HG03280 (cell line): ENCODE data around the gene RFC4.
"Not testable (repeated sequence)": the region's sequence is repeated elsewhere in the genome, so short reads cannot be mapped to it uniquely, and the experiment has no call there.

ENCODE experiments used
- ATAC-seq: cut with Tn5 transposase; IDR thresholded peaks from one replicate; pipeline ENCODE4 v1.9.1; 2021; ENCODE audit warnings: mild to moderate bottlenecking, moderate library complexity; ENCODE audit not compliant: unreplicated experiment

RFC4 gene, protein sequence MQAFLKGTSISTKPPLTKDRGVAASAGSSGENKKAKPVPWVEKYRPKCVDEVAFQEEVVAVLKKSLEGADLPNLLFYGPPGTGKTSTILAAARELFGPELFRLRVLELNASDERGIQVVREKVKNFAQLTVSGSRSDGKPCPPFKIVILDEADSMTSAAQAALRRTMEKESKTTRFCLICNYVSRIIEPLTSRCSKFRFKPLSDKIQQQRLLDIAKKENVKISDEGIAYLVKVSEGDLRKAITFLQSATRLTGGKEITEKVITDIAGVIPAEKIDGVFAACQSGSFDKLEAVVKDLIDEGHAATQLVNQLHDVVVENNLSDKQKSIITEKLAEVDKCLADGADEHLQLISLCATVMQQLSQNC

DNA sequence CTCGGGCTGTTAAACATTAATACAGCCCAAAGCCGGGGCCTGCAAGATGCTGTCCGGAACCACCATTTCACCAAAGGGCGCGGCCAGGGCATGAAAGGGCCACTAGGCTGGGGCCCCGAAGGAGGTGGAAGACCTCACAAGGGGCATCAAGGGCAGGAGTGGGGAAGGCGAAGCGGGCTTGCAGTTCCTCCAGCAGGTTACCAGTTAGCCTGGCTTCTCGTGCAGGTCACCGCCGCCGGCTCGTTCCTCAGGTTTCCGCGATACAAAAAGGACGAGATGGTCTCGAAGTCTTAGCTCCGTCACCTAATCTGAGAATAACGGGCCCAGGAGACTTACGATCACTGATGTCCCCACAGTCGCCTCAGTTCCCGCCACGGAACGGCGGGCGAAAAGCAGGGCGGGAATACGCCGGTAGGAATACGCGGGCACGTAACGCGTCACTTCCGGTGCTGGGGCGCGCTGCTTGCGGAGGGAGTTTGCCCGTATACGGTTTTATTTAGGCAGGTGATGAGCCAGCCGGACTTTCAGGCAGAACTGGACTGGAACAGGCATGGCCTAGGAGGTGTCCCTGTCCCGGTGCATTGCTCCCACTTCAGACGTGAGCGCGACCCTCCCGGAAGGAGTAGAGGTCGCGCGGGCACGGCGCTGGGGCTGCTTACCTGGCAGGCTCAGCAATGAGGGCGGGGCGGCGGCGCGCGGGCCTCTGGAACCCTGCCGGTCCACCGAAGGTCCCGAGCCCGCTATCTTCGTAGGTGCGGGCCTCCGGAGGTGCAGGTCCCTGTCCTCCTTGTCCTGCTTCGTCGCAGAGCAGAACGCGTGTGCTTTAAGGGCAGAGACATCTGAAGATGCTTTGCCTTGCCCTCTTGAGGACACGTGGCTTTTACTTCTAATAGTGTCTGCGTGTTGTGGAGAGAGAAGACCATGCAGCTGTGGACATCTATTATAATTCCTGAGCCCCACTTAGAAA is at the start of gene RFC4:
Gene RFC4, minus strand, starts transcription at position 394 of the 967 bp plus-strand sequence. CDS start 1,769 bp downstream, outside the sequence.
- peak; percentile 89 for ATAC-seq

DNA sequence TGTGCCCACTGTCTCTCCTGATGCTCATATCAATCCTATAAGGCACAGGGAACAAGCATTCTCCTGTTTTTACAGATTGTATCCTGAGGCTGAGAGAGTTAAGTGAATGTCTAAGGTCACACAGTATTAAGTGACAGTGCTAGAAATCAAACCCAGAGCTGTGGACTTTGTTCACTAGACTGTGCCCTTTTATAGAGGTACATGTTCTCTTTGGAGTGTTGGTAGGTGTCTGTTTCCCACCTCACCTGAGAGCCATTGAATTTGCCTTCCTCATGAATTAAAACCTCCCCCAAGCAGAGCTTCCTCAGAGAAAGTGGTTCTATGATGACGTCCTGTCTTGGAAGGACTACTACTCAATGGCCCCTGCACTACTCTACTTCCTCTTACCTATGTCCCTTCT is 48.7 kb upstream of the RFC4 start:
- ATAC-seq = no peak

DNA sequence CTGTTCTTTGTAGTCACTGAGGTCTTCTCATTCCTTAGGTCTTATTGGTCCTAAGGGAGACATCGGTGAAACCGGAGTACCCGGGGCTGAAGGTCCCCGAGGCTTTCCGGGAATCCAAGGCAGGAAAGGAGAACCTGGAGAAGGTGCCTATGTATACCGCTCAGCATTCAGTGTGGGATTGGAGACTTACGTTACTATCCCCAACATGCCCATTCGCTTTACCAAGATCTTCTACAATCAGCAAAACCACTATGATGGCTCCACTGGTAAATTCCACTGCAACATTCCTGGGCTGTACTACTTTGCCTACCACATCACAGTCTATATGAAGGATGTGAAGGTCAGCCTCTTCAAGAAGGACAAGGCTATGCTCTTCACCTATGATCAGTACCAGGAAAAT is 47.9 kb upstream of the RFC4 start:
- ATAC-seq = no peak

DNA sequence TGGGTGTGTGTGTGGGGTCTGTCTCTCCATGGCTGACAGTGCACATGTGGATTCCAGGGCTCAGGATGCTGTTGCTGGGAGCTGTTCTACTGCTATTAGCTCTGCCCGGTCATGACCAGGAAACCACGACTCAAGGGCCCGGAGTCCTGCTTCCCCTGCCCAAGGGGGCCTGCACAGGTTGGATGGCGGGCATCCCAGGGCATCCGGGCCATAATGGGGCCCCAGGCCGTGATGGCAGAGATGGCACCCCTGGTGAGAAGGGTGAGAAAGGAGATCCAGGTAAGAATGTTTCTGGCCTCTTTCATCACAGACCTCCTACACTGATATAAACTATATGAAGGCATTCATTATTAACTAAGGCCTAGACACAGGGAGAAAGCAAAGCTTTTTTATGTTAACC is 46.7 kb upstream of the RFC4 start:
- ATAC-seq = no peak

DNA sequence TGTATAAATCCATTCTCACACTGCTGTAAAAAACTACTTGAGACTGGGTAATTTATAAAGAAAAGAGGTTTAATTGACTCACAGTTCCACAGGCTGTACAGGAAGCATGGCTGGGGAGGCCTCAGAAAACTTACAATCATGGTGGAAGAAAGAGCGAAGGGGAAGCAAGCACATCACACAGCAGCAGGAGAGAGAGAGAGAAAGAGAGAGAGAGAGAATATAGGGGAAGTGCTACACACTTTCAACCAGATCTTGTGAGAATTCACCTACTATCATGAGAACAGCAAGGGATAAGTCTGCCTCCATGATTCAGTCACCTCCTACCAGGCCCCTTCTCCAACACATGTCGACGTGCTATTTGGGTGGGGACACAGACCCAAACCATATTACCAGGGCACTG is 45.6 kb upstream of the RFC4 start:
- ATAC-seq = not testable (repeated sequence)

DNA sequence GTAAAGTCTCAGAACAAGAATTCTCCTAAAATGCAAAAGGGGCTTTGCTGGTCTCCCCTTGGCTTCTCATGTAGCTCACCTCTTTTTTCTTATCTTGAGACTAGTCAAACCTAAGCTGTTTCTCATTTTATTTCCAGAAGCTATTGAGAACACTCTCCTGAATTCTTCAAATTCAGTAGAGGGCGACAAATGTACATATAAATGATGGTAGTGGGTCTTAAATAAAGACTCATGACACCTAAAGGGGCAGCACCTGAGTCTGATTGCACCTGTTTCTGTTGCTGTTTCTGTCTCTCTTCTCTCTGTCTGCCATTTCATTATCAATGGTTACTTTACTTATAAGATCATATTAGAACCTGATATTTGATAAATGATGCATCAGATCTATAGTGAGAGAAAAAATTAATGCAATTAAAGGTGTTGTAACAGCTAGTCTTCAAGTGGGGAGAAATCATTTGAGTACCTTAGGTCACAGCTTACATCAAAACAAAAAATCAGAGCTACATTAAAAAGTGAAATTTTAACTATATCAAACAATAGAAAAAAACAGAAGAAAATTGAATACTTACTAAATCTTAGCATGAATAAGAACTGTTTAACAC is 43.2 kb upstream of the RFC4 start:
- ATAC-seq = peak; percentile 70

DNA sequence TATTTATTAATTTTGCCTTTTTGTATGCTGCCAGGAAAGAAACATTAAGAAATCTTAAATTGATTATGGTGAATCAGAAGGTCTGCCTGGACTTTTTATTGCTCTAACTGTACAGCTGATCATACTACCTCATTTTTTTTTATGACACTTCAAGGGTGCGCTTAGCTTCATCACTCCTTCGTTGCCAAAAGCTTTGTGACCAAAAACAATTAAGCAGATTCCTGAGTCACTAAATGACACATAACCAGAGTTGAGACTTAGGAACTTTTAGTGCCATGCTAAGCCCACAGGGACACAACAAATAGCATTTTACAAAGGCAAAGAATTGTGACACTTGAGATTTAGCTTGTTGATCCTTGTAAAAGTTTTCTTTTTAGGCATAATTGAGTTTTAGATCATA is 41.2 kb upstream of the RFC4 start:
- no peak for ATAC-seq

DNA sequence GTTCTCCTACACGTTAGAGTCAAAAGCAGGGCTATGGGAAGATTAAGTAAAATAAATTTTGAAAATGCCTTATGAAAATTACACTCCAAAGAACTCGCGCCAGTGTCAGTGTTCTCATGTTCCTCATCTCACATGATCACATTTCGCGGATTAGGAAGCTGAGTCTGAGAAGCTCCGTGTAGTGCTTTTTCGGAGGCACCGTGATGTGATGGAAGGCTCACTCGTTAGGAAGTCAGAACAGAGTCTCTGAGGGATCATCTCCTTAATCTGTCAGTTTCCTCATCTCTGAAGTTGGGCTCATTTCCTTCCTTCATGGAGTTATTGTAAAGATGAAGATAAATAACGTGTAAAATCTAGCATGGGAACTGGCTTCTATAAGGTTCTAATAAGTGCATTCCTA is 39.5 kb upstream of the RFC4 start:
- no peak for ATAC-seq

DNA sequence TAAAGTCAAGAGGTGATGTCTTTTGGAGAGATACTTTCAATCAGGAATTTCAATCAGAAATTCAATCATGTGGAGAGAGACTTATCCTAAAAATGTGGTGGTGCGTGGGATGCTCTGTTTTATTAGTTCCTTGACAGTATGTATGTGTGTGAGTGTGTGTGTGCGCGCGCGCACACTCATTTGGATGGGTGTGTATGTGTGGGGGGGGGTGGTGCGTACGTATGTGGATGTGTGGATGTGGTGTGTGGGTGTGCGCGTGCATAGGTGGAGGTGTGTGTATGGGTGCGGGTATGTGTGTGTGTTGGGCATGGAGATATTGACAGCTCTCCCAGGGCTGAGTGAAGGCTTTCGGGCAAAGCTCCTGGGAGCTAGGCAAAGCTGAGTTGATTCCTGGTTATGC is 38.6 kb upstream of the RFC4 start:
- ATAC-seq = no peak

DNA sequence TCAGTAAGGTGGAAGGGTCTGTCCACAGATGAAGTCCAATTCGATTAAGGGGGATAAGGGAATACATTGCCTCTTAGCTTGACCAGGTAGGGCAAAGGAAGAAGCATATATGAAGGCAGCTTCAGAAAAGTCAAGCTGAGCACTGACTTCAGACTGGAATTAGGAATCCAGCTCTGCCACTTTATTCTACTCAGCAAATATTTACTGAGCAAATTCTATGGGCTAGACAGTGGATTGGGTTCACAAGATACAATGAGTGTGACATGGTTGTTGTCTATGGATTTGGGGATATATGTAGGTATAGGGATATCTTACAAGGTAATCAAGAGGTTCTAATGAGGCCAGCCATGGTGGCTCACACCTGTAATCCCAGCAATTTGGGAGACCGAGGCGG is 36.8 kb upstream of the RFC4 start:
- no peak for ATAC-seq

DNA sequence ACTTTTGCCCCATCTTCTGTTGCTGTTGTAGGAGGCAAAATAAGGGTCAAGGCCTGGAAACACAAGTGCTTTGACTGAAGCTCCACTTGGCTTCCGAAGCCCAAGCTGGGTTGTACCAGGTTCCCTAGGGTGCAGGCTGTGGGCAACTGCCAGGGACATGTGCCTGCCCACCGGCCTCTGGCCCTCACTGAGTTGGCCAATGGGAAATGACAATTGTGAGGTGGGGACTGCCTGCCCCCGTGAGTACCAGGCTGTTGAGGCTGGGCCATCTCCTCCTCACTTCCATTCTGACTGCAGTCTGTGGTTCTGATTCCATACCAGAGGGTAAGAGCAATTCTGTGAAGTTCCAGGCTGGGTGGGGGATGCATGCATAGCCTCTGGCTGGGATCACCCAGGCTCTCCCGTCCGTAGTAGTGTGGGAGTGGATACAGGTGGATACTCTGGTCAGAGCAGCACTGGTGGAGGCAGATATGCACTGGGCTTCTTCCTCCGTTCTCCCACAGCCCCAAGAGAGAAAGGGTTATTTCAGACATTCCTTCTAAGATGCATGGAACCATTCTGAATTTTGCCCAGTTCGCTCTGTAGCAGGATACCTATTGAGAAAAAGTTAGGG is 36.2 kb upstream of the RFC4 start, which contains the start of gene ADIPOQ:
Gene ADIPOQ, plus strand, starts transcription at position 285 of the 613 bp plus-strand sequence. CDS start 10,349 bp downstream, outside the sequence.
- no peak for ATAC-seq

DNA sequence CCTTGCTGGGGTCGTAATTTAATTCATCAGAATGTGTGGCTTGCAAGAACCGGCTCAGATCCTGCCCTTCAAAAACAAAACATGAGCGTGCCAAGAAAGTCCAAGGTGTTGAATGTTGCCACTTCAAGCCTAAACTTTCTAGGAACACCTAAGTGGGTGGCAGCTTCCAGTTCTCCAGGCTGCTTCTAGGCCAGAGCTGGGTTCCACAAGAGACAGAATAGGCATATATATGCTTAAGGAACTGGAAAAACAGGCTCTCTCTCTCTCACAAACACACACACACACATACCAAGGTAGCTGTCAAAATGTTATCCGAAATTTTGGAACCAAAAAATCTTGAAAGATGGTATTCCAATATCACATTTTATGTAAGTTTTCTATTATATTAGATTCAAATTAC is 35.3 kb upstream of the RFC4 start:
- ATAC-seq = no peak

DNA sequence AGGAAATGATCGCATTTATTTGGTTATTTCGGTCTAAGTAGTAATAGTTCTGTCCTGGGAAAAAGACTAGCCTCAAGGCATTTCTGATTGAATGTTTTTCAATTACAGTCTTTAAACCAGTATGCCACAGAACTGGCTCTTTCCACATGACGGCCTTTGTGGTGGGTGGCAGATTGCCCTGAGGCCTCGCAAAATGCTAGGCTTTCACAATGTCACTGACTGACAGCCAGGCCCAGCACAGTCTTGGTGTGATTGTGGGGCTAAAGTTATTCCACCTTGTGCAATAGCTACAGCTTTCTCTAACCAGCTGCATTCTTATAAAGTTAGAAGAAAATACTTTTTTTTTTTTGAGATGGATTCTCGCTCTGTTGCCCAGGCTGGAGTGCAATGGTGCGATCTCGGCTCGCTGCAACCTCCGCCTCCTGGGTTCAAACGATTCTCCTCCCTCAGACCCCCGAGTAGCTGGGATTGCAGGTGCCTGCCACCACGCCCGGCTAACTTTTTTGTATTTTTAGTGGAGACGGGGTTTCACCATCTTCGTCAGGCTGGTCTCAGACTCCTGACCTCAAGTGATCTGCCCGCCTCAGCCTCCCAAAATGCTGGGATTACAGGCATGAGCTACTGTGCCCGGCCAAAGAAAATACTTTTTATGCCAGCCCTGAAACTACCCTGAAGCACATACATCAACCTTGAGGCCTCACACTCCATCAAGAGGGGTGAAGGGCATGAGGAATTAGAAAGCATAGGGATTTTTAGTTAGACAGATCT is 33.8 kb upstream of the RFC4 start:
- no peak for ATAC-seq

DNA sequence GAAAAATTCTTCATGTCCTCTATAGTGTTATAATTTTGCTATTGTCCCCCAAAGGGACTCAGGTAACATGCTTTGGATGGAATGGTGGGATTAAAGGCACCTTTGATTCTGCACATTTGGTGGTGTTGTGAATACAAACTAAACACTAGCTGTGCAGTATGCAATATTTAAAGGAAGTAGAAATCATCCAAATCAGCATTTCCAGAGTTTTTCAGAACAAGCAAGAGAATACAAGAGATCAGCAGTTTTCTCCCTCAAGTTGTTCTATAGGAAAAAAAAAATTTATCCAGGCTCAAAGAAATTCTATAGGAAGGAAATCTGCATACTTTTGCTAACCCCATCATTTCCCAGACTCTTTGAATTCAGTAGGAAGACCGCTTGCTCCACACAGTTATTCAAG is 26.0 kb upstream of the RFC4 start:
- ATAC-seq = no peak

DNA sequence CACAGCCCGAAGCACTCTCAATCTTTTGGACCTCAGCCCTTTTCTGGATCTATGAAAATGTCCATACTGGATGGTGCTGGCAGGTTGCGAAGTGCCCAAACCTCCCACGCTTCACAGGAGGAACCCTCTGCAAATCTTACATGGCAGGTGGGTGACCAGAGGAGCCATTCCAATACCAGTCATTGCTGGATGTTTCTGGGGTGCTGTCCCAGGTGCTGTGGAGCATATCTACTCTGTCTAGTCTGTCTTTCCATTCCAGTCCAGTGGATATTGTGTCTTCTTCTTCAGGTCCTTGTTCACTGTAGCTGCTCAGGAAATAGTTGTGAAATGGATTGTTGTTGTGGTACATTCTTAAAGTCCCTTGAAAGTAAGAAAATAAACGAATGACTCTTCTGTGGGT is 25.5 kb upstream of the RFC4 start:
- no peak for ATAC-seq

DNA sequence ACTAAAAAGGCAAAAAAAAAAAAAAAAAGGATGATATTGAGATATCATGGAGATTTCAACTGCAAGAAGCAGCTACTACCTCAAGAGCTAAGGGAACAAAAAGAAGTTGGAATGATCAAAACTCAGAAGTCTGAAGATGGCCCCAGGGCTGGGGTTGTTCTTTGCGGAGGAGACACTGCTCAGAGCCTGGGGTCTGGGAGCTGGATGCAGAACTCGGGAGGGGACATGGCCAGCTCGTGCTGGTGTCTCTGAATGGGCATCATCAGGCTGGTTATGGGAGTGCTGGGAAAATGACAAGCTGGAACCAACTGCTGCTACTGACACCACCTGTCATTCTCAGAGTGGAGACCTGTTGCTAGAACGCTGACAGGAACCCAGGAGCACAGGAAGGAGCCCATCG is 22.1 kb upstream of the RFC4 start:
- no peak for ATAC-seq

DNA sequence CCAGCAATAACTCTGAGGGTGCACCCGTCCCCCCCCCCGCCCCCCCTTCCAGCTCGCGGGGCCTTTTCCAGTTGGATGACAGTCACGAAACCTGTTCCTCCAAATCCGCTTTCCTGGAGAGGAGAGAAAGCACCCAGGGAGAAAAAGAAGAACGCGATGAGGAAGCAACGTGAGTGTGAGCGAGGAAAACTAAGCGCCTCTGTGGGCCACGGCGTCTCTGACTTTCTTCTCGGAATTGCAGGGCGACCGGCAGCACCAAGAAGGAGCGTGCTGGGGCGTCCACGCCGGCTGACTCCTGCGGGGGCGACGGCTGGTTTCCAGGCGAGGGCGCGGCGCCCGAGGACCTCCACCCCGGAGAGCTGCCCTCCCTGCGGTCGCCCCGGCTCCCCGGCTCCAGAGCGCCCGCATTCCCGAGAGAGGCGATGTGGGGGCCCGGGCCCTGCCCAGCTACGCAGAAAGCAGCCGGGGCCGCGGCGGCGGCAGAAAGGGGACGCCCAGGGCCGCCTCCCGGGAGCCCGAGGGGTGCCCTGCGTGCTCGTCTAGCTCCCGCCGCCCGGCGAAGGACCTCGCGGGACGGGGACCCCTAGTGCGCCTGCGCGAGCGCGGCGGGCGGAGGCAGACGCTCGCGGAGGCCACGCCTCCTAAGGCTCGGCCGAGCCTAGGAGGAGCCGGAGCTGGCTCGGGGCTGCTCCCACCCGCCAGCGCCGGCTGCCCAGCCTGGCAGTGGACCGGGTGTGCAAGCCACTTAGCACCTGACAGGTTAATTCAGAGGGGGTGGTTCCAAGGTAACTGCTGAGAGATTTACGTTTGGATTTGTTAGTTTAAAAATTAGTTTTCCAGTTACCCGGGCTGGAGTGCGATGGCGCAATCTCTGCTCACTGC is 20.9 kb upstream of the RFC4 start:
- ATAC-seq = peak; percentile 97

DNA sequence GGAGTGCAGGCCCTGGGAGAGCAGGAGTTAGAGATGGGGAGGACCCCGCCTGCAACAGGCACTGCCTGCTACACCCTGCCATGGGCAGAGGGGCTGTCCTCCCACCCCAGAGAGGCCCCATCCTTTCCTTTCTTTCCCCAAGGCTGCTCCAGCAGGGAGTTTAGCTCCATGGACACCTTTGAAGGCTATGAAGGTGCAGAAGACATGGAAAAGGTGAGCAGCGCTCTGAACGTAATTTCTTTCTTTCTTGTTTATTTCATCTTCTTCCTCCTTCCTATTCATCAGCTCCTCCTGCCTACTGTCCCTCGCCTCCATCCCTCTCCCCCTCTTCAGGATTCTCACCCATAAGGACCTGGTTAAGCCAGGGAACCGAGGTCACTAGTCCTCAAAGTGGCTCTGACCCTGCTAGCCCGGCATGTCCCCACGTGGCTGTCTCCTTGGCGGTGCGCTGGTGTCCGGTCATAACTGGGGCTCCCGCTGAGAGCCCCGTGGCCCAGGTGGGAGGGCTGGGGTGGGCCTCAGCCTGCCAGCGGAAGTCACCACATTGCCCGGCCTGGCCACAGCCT is 20.2 kb upstream of the RFC4 start:
- no peak for ATAC-seq

DNA sequence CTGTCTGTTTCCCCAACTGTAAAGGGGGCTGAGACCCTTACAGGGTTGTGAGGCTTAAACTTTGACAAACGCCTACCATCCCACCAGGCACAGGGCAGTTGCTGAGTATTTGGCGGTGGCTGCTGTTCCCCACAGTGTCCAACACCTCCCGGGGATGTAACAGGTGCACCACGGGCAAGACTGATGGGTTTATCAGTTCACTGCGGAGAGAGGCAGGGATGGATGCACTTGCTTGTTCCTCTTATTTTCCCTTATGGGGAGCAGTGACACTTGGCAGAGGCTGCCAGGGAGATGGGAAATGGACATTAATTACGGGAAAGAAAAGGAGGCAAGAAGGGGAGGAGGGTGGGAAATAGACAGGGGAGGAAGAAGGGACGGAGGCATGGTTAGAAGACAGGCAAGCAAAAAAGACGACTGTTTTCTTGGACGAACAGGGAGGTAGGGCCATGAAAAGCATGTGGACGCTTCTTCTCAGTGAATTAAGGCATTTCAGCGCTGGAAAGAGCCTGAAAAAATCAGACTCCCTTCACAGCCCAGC is 19.7 kb upstream of the RFC4 start:
- no peak for ATAC-seq
